IMR-90 (cell line): ENCODE data around the gene TTC23L.

ENCODE experiments used
- BHLHE40 ChIP-seq: fragments of 150-350 bp; IDR thresholded peaks from 2 replicates; pipeline ENCODE4 v1.6.1; 2016; ENCODE audit warnings: mild to moderate bottlenecking, low read depth, low read length
- CEBPB ChIP-seq: IDR thresholded peaks from 2 replicates; pipeline ENCODE4 v1.6.1; 2012; ENCODE audit warnings: low read depth, low read length, improper control_type of control experiment
- FOS ChIP-seq: fragments of 150-350 bp; IDR thresholded peaks from 2 replicates; pipeline ENCODE4 v1.6.1; 2016; ENCODE audit warnings: low read depth, low read length
- MXI1 ChIP-seq: IDR thresholded peaks from 2 replicates; pipeline ENCODE4 v1.6.1; 2012; ENCODE audit warnings: low read depth, mild to moderate bottlenecking, low read length, moderate library complexity, borderline replicate concordance
- POLR2A ChIP-seq: IDR thresholded peaks from 2 replicates; pipeline ENCODE4 v1.6.1; 2012; ENCODE audit warnings: mild to moderate bottlenecking, low read depth, low read length
- RAD21 ChIP-seq: IDR thresholded peaks from 2 replicates; pipeline ENCODE4 v1.6.1; 2012; ENCODE audit warnings: low read length, improper control_type of control experiment
- RCOR1 ChIP-seq: IDR thresholded peaks from 2 replicates; pipeline ENCODE4 v1.6.1; 2012; ENCODE audit warnings: mild to moderate bottlenecking, low read length, improper control_type of control experiment; ENCODE audit not compliant: insufficient replicate concordance
- RFX5 ChIP-seq: IDR thresholded peaks from 2 replicates; pipeline ENCODE4 v1.8.0; 2012; ENCODE audit warnings: low read depth, mild to moderate bottlenecking, low read length, moderate library complexity
- SMC3 ChIP-seq: fragments of 150-350 bp; IDR thresholded peaks from 2 replicates; pipeline ENCODE4 v1.6.1; 2016; ENCODE audit warnings: low read depth, mild to moderate bottlenecking, antibody characterized with exemption, low read length, moderate library complexity
- TF ChIP-seq, protein P1 (sequence below): conservative IDR thresholded peaks from 2 replicates; pipeline ENCODE4 v1.5.1; 2012; ENCODE audit warnings: mild to moderate bottlenecking, low read depth, low read length, improper control_type of control experiment

DNA sequence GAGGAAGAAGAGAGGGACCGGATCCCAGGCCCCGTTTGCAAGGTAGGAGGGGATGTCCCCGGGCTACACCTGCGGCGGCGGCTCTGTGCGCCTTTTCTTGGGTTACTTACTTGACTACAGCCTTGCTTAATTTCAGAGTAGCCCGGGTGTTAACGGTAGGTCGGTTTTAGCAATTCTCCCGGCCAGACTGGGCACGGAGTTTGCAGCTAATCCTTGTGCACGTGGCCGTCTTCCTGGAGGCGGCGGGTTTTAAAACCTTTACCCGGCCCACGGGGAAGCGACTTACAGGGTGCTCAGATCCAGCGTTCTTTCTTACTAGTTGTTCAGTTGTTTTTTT, 76.9 kb downstream of the TTC23L start:
- TF ChIP-seq FOS (no peak), BHLHE40 (no peak), MXI1 (no peak), POLR2A (no peak), RFX5 (no peak), RCOR1 (no peak), CEBPB (no peak), RAD21 (no peak), SMC3 (no peak)
- TF ChIP-seq, protein P1, sequence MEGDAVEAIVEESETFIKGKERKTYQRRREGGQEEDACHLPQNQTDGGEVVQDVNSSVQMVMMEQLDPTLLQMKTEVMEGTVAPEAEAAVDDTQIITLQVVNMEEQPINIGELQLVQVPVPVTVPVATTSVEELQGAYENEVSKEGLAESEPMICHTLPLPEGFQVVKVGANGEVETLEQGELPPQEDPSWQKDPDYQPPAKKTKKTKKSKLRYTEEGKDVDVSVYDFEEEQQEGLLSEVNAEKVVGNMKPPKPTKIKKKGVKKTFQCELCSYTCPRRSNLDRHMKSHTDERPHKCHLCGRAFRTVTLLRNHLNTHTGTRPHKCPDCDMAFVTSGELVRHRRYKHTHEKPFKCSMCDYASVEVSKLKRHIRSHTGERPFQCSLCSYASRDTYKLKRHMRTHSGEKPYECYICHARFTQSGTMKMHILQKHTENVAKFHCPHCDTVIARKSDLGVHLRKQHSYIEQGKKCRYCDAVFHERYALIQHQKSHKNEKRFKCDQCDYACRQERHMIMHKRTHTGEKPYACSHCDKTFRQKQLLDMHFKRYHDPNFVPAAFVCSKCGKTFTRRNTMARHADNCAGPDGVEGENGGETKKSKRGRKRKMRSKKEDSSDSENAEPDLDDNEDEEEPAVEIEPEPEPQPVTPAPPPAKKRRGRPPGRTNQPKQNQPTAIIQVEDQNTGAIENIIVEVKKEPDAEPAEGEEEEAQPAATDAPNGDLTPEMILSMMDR = no peak
